Sigmoid colon (tissue), 4 donors: ENCODE measurements around the gene RAB3GAP2.

Source experiments
- EP300 ChIP-seq, 4 donors: sonication (generic); formaldehyde crosslinking; IDR thresholded peaks; one replicate each; pipeline ENCODE4 v1.6.1; 2017; ENCODE audit warnings: antibody characterized with exemption in 4 of 4
- POLR2A ChIP-seq, 2 donors: fragments of 450-650 bp; IDR thresholded peaks; one replicate each; pipeline ENCODE4 v1.6.1; 2016; ENCODE audit warnings: antibody characterized with exemption in 2 of 2, mild to moderate bottlenecking in 2 of 2, moderate library complexity in 2 of 2
- POLR2AphosphoS5 ChIP-seq, 4 donors: sonication (generic); formaldehyde crosslinking; IDR thresholded peaks; one replicate each; pipeline ENCODE4 v1.6.1; 2017; ENCODE audit warnings: antibody characterized with exemption in 4 of 4
- TF ChIP-seq, protein P1 (sequence below), 4 experiments: fragments of 450-650 bp in 3 of 4; fragments of 200-600 bp in 1 of 4; IDR thresholded peaks; one replicate each; pipeline ENCODE4 v1.5.1; 2016 to 2019; ENCODE audit warnings: antibody characterized with exemption in 4 of 4, mild to moderate bottlenecking in 3 of 4, moderate library complexity in 2 of 4

GRCh38 chr1:220294846-220295301 lies 22.6 kb upstream of the RAB3GAP2 start:
- TF ChIP-seq, protein P1, sequence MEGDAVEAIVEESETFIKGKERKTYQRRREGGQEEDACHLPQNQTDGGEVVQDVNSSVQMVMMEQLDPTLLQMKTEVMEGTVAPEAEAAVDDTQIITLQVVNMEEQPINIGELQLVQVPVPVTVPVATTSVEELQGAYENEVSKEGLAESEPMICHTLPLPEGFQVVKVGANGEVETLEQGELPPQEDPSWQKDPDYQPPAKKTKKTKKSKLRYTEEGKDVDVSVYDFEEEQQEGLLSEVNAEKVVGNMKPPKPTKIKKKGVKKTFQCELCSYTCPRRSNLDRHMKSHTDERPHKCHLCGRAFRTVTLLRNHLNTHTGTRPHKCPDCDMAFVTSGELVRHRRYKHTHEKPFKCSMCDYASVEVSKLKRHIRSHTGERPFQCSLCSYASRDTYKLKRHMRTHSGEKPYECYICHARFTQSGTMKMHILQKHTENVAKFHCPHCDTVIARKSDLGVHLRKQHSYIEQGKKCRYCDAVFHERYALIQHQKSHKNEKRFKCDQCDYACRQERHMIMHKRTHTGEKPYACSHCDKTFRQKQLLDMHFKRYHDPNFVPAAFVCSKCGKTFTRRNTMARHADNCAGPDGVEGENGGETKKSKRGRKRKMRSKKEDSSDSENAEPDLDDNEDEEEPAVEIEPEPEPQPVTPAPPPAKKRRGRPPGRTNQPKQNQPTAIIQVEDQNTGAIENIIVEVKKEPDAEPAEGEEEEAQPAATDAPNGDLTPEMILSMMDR (IDR thresholded peaks at IDR 0.05): no peak
- no peak for TF ChIP-seq EP300 (IDR thresholded peaks at IDR 0.05)
- no peak for TF ChIP-seq POLR2A (IDR thresholded peaks at IDR 0.05)
- TF ChIP-seq POLR2AphosphoS5 (IDR thresholded peaks at IDR 0.05): no peak
